HG02981 (cell line): ENCODE data around the gene NCDN.
A peak's percentile ranks its signal among the peaks of the same experiment; 100 is the strongest.

Experiments
- ATAC-seq: cut with Tn5 transposase; IDR thresholded peaks from one replicate; pipeline ENCODE4 v1.9.1; 2021; ENCODE audit warnings: mild to moderate bottlenecking, moderate library complexity; ENCODE audit not compliant: unreplicated experiment

Gene NCDN, protein sequence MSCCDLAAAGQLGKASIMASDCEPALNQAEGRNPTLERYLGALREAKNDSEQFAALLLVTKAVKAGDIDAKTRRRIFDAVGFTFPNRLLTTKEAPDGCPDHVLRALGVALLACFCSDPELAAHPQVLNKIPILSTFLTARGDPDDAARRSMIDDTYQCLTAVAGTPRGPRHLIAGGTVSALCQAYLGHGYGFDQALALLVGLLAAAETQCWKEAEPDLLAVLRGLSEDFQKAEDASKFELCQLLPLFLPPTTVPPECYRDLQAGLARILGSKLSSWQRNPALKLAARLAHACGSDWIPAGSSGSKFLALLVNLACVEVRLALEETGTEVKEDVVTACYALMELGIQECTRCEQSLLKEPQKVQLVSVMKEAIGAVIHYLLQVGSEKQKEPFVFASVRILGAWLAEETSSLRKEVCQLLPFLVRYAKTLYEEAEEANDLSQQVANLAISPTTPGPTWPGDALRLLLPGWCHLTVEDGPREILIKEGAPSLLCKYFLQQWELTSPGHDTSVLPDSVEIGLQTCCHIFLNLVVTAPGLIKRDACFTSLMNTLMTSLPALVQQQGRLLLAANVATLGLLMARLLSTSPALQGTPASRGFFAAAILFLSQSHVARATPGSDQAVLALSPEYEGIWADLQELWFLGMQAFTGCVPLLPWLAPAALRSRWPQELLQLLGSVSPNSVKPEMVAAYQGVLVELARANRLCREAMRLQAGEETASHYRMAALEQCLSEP

GRCh38 chr1:35557611-35558373, at the start of gene NCDN:
Gene NCDN (plus strand): TSS chr1:35557799. CDS start chr1:35558191, 392 bp downstream.
- peak; percentile 79 for ATAC-seq

- ATAC-seq, result no peak
Observed at GRCh38 chr1:35507947-35508346, 49.7 kb upstream of the NCDN start.

DNA sequence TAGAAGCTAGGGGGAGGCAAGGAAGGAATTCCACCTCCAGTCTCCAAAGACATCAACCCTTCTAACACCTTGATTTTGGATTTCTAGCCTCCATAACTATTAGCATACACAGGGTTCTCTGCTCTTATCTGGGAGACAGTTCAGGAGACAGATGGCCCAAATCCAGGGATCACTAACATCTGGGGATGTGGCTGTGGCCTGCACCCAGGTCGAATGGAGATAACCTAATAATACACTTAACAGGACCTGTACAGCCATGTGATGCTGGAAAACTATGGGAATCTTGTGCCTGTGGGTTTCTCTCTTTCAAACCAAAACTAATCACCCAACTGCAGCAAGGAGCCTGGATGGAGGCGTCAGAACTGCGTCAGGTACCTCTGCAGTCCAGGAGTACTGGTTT, 48.0 kb upstream of the NCDN start:
- no peak for ATAC-seq

DNA sequence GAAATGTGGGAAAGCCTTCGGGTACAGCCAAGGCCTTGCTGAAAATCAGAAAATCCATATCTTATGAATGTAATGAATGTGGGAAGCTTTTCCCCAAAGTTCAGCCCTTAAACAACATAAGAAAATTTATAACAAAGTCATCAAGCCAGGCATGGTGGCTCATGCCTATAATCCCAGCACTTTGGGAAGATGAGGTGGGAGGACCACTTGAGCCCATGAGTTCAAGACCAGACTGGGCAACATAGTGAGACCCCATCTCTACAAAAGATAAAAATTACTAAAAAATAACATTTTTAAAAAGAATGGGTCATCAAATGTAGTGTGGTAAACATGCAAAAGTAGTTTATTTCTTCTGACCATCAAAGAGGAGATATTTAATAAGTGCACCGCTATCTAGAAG, 46.3 kb upstream of the NCDN start:
- no peak for ATAC-seq

DNA sequence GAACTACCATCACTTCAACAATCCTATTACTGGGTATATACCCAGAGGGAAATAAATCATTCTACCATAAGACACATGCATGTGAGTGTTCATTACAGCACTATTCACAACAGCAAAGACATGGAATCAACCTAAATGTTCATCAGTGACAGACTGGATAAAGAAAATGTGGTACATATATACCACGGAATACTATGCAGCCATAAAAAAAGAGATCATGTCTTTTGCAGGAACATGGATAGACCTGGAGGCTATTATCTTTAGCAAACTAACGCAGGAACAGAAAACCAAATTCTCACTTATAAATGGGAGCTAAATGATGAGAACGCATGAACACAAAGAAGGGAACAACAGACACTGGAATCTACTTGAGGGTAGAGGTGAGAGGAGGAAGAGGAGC, 39.4 kb upstream of the NCDN start:
- ATAC-seq, result no peak

DNA sequence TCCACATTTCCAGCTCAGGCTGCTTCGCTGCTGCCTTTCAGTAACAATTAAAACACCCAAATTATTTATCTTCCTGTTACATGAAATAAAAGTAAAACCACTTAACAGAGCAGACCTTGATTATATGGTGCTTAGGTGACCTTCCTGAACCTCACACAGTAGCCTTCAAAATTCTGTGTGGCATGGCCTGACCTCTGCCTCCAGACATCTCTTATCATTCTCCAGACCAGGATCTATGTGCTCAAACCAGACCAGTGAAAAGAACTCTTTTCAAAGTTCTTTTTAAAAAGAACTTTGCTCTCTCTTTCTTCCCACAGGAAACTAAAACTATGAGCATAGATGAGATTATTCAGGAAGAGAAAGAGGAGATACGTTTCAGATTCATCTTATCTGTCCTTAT, 38.2 kb upstream of the NCDN start:
- no peak for ATAC-seq

DNA sequence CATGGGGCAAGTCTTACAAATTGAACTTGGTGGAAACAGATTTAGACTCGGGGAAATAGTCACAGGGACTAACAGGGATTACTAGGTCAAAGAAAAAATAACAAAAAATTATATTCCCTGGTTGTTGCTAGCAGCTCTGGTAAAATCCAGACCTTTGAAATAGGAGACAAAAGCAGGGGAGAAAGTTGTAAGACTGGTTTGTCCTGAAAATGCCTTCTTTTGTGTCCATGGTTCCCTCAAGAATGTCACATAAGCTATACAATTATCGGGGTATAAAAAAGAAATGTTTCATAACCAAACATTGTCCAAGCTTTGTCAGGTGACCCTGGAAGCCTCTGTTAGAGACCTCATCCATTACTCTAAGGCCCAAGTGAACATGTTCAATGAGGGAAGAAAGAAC, 33.5 kb upstream of the NCDN start:
- ATAC-seq, result no peak

GRCh38 chr1:35530168-35530567, 27.4 kb upstream of the NCDN start:
- no peak for ATAC-seq

DNA sequence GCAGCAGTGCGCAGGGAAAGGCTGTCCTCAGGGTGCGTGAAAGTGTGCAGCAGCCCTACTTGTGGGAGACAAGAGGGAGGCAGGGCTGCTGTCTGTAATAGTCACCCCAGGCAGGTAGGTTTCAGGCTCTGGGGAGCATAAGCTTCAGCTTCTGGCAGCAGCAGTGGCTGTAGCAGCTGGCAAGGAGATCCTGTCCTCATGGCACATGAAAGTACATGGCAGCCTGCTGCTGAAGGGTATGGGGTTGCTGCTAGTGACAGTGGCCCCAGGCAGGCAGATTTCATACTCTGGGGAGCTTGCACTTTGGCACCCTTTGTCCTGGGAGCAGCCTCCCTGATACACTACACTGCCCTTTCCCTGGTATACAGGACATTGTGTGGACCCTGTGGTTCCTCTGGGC, 26.7 kb upstream of the NCDN start:
- ATAC-seq, result no peak

- ATAC-seq, result no peak
Observed at GRCh38 chr1:35531368-35531767, 26.2 kb upstream of the NCDN start.

DNA sequence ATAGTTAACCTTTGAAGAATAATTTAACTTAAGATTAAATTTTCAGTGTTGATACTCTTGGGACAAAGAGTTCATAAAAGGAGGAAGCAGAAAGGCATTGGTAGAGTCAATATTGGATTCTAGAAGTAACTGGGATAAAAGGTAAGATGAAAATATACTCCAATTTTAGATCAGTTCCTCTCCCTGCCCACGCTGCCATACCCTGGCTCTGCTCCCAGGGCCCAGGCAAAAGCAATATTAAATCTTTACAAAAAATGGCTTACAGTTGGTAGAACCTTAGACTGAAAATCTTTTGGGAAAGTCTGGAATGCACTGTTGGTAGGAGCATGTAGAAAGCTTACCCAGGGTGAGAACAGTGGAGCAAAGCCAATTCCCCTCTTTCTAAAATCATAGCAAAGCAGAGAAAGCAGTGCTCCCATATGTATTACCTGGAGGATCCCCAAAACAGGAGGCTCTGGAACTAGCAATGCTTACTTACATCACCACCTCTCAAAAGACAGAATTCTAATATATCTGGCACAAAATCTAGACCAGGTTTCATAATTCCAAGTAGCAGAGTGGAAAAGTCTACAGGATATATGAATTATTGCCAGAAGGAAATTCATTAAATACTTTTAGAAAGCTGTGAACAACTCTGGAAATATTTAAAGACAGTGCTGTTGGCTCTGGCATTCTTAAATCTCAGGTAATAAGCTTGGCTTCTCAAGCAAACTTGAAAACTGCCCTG, 24.9 kb upstream of the NCDN start:
- ATAC-seq, result no peak

DNA sequence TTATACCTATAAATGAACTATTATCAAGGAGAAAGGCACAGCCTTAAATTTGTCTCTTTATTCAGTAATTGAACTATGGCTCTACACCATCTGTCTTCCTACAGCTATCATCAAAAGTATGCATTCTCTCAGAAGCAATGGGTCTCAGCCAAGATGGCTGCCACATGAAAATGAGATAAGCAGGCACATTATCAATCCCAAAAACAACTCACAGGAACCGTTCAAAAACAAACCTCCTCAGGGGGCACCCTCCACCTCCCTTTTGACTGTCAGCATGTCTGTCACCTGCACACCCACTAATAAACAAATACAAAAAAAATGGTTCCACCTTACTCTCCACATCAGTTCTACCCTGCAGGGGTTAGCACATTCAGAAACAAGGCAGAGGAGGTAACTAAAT, 24.0 kb upstream of the NCDN start:
- ATAC-seq, result no peak

DNA sequence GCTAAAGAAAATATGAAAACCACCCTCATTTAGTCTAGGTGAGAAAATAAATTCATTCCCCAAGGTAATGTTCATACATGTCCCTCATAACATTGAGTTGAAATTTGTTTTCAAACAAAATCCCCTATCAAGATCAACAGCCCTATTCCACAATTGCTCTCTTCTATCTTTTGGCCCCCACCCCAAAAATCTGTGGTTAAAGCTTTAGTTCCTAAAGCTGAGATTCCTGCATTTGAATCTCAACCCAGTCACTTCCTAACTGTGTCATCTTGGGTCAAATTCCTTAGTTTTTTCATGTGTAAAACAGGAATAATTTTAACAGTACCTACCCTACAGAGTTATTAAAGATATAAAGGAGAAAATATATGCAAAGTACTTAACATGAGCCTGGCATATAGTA, 22.4 kb upstream of the NCDN start:
- no peak for ATAC-seq

DNA sequence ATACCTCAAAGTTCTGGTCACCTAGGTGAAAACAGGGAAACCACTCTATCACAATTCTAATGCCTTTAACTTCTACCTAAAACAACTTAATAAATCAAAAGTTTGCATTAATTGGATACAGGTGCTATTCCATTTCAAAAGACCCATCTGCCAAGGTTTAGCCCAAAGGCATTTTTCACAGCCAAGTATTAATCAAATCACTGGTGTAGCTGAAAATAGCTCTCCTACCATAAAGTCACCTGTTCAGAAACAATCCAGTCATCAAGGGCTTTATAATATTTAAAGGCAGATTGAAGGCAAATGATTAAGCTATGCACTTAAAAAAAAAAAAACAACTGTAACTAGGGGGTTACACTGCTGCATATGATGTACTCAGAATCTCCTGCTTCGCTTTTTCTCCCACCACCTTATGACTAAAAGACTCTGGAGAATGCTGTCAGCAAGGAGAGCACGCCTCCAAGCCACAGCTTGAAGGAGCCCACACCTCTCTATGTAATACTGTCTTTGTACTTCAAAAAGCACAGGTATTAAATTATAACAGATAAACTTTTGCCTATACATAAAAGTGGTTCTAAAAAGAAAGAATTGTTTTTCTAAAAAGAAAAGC, 20.9 kb upstream of the NCDN start:
- ATAC-seq, result no peak

DNA sequence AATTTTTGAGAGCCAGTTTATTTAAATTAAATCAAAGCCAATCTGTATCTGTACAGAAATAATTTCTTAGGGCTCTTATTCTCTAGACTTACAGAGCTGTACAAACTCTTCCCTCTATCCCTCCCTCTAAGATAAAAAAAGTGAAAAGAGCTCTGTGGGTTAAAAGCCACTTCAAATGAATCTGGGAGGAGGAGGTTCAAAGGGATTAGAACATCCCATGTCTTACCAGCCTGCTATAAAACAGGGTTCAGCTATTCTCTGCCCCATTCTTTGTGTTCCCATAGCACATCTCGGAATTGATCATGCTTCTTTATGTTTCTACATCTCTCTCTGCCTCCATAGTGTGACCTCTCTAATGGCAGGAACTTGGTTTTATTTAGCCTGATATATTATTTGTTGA, 19.8 kb upstream of the NCDN start:
- ATAC-seq, result no peak

DNA sequence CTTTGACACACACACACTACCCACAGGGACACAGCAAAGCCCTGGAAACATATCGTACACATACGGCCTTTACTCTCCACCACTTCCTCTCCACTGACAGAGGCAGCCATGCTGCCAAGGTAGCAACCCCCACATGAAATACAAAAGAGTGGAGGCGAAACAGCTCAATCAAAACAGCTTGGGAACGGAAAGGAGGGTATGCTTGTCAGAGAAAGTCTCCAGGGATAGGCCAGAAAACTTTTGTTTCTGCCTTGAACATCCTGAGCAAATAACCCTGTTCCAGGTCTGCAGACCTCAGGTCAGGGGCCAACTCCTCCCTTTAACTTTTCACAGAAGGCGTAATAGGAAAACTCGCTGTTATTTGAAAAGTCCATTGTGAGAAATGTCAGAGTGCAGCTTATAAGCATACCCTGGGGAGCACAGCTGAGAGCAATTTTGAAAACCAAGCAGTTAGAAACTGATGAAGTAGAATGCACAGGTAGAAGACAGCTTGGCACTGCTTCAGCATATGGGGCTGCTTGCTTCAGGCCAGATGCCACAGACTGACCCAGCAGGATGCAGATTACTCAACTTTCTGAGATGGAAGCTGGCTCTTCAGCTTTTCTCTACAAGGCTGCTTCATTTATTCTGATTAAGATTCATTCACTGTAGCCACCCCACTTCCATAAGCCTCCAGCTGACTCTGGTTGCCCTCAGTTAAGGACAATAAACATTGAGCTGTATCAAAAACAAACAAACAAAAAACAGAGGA, 18.4 kb upstream of the NCDN start:
- peak; percentile 37 for ATAC-seq

DNA sequence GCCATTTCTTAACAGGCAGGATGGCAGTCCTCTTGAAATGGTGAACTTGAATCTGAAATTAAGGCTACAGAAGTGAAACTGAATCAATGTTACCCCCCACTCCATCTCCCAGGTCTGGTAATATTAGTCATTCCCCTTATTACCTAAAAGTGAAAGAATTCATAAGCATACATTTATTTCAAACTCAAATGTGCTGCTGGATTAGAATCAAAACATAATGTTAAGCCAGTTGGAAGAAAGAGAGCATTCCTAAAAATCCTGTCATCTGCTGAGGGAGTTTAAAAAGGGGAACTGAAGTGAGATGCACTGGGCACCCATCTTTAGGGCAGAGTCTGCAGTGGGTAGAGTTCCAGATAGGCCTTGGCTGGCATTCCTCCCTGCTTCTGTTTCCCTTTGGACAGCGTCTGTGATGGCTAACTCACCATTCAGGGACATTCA, 17.8 kb upstream of the NCDN start:
- peak; percentile 49 for ATAC-seq

GRCh38 chr1:35544976-35545375, 12.6 kb upstream of the NCDN start:
- no peak for ATAC-seq

DNA sequence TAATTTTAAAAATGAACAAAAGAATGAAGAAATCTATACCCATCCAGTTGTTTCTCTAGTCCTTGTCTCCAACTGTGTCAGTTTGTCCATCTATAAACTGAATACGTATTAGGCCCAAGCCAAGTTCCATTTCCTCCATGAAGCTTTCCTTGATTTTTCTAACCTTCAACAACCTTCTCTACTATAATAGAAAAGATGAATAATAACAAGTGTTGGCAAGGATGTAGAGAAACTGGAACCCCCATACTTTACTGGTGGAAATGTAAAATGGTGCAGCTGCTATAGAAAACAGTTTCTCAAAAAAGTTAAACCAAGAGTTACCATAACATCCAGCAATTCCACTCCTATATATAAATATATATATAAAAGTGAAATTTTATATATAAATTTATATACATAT, 11.0 kb upstream of the NCDN start:
- ATAC-seq, result no peak

GRCh38 chr1:35553851-35554250, 3.7 kb upstream of the NCDN start:
- no peak for ATAC-seq
